Measurements from ENCODE around the gene LRMDA. TPM values are rescaled to one million over a fixed set of nuclear protein-coding genes. Genes with fewer than 3 reads are reported as not detected.

Gene LRMDA
- total and polyA plus RNA-seq, 2 donors (not counting 3 experiments of a cell fraction or from before 2014, with no cell fraction given) = 9.7 to 18.0 TPM

DNA sequence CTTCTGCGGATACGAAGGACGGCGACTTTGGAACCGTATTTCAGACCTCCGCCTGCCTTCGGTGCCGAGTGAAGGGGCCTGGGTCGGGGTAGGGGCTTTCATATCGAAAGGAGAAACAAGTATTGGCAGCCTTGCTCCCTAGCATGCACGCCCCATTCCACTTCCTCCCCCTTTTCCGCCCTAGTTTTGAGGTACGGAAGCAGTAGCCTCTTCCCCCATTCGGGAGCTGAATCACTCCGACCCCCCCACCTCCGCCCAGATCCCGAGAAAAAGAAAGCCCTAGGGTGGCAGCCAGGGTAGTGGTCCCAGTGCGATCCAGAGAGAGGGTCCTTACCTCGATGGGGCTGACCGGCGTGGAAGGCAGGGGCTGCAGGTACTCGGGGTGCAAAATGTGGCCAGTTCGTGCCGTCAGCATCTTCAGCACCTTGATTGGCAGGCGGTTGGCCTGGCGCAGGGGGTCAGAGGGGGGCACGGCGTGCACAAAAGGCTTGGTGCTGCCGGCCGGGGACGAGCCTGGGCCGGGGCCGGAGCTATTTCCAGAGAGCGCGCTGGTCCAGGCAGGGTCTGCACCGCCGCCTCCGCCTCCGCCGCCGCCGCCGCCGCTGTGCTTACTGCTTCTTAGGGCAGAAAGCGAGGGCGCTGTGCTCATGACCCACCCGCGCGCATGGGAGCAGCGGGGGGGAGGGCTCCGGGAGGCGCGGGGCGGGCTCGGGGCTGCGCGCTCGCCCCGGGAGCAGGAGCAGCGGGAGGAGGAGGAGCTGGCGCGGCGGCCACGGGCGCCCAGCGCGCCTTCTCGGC lies 30.5 kb upstream of the LRMDA start:
- Histone ChIP-seq H2AFZ (ENCODE audit: low read depth, low read length) (peak overlapping the region; percentile 34), H3K9me1 (replicated peaks; ENCODE audit: control insufficient read depth, extremely low read depth, insufficient read depth, low read length) (no peaks in the 10 kb centered on the region), H3K9me3 (replicated peaks; ENCODE audit: control insufficient read depth, insufficient read depth, low read length) (no peaks in the 10 kb centered on the region), H3K4me3 (replicated peaks in 1 of 3; ENCODE audit: insufficient read depth in 1 of 3, low read depth in 1 of 3, low read length in 3 of 3) (peak overlapping the region; percentile 52 to 81 (median 77)), H3K79me2 (ENCODE audit: control insufficient read depth, insufficient read depth, low read length) (peaks cover 12% of the 10 kb centered on the region), H4K20me1 (replicated peaks; ENCODE audit: control insufficient read depth, extremely low read depth, insufficient read depth, low read length) (no peaks in the 10 kb centered on the region), H3K27ac (ENCODE audit: insufficient read depth, low read depth, low read length) (peak overlapping the region; percentile 55), H3K27me3 (ENCODE audit: control insufficient read depth in 2 of 2, insufficient read depth in 2 of 2, low read length in 2 of 2) (peaks cover 18 to 54% of the 10 kb centered on the region in 2 experiments), H3K4me2 (ENCODE audit: insufficient read depth, low read length) (peak overlapping the region; percentile 88), H3K4me1 (ENCODE audit: control insufficient read depth, extremely low read depth, insufficient read depth, low read length) (peaks cover 40% of the 10 kb centered on the region), H3K9ac (replicated peaks; ENCODE audit: extremely low read depth, insufficient read depth, low read length) (peak overlapping the region; percentile 84), H3K36me3 (ENCODE audit: control insufficient read depth in 2 of 2, extremely low read depth in 1 of 2, insufficient read depth in 2 of 2, low read length in 2 of 2) (no peaks in the 10 kb centered on the region)
- ChIA-PET POLR2A (interaction anchor here (1.0 kb wide), 1 partner anchor 29 kb away, joined by 7 read pairs; no protein-coding TSS in a partner anchor), CTCF (interaction anchor here (0.9 to 4.9 kb wide), 16 partner anchors 11 to 1708 kb away, joined by 3 to 70 read pairs (median 5); no protein-coding TSS in a partner anchor)
- intact Hi-C loops (cut with micrococcal nuclease) = loop anchor here (1.0 to 5.0 kb wide), 8 partner anchors 66 to 635 kb away; no protein-coding TSS in a partner anchor
- FAIRE-seq = no peak
- dilution Hi-C loops (cut with MboI; ENCODE audit: extremely low pct_ligation_motif_present, low sequenced_read_pairs) = no loop called here
- TF ChIP-seq EZH2 (IDR thresholded peaks at IDR 0.05; ENCODE audit: borderline replicate concordance, low read depth, low read length, severe bottlenecking) (peak; percentile 35), POLR2AphosphoS5 (IDR thresholded peaks at IDR 0.05; ENCODE audit: insufficient read depth, low read depth, low read length) (no peak), GATA2 (IDR thresholded peaks at IDR 0.05; ENCODE audit: insufficient read depth, insufficient read length, low read depth, low read length) (no peak), JUN (IDR thresholded peaks at IDR 0.05; ENCODE audit: borderline replicate concordance, insufficient read depth, insufficient read length, low read depth) (no peak), MYC (IDR thresholded peaks at IDR 0.05; ENCODE audit: low read depth, low read length) (no peak), FOS (IDR thresholded peaks at IDR 0.05; ENCODE audit: borderline replicate concordance, insufficient read depth, low read length) (peak; percentile 20), POLR2A (IDR thresholded peaks at IDR 0.05; ENCODE audit: low read depth, low read length) (no peak)
- TF ChIP-seq, protein P1, sequence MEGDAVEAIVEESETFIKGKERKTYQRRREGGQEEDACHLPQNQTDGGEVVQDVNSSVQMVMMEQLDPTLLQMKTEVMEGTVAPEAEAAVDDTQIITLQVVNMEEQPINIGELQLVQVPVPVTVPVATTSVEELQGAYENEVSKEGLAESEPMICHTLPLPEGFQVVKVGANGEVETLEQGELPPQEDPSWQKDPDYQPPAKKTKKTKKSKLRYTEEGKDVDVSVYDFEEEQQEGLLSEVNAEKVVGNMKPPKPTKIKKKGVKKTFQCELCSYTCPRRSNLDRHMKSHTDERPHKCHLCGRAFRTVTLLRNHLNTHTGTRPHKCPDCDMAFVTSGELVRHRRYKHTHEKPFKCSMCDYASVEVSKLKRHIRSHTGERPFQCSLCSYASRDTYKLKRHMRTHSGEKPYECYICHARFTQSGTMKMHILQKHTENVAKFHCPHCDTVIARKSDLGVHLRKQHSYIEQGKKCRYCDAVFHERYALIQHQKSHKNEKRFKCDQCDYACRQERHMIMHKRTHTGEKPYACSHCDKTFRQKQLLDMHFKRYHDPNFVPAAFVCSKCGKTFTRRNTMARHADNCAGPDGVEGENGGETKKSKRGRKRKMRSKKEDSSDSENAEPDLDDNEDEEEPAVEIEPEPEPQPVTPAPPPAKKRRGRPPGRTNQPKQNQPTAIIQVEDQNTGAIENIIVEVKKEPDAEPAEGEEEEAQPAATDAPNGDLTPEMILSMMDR (IDR thresholded peaks at IDR 0.05; ENCODE audit: extremely low read depth in 1 of 2, insufficient read depth in 1 of 2, low read depth in 1 of 2, low read length in 2 of 2) = no peak
- TF ChIP-seq, protein P2, sequence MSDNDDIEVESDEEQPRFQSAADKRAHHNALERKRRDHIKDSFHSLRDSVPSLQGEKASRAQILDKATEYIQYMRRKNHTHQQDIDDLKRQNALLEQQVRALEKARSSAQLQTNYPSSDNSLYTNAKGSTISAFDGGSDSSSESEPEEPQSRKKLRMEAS (IDR thresholded peaks at IDR 0.05; ENCODE audit: insufficient read depth, insufficient read length) = no peak
- no TSS peak for BruUV-seq (replicated peaks)
- no peak for DNase-seq (ENCODE audit: low read depth, low spot score)
